OCI-M1 (cell line): ENCODE data around the gene SLN.
A peak's percentile ranks its signal among the peaks of the same experiment; 100 is the strongest.
"Not testable (repeated sequence)": the region's sequence is repeated elsewhere in the genome, so short reads cannot be mapped to it uniquely, and the experiment has no call there.

Source experiments
- DNase-seq: peaks from one replicate; lab custom pipeline; 2025; lab: John Stamatoyannopoulos, UW

Gene SLN

GRCh38 chr11:107711861-107712755 lies at the start of gene SLN:
TSS of gene SLN (minus strand) at chr11:107712056.
- DNase-seq: no peak

GRCh38 chr11:107758719-107759355 lies 47.0 kb upstream of the SLN start:
- DNase-seq: not testable (repeated sequence)

- DNase-seq: peak; percentile 0
These were observed 45.8 kb upstream of the SLN start for GRCh38 chr11:107757661-107758060.

DNA sequence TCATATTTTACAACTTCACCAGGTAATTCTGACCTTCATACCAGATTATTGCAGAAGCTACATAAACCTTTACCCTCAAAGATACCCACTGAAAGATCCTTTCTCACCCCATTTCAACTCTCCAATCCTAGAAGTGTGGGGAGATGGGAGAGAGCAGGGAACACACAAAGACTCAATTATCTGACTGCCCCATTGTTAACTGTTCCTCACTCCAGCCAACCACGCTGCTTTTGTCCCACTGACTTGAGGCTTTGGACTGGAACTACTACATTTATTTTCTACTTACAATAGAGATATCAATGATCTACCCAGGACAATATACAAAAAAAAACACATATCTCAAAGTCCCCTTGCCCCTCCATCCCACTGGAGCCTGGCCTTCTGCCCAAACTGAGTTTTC lies 44.7 kb upstream of the SLN start:
- DNase-seq: no peak

DNA sequence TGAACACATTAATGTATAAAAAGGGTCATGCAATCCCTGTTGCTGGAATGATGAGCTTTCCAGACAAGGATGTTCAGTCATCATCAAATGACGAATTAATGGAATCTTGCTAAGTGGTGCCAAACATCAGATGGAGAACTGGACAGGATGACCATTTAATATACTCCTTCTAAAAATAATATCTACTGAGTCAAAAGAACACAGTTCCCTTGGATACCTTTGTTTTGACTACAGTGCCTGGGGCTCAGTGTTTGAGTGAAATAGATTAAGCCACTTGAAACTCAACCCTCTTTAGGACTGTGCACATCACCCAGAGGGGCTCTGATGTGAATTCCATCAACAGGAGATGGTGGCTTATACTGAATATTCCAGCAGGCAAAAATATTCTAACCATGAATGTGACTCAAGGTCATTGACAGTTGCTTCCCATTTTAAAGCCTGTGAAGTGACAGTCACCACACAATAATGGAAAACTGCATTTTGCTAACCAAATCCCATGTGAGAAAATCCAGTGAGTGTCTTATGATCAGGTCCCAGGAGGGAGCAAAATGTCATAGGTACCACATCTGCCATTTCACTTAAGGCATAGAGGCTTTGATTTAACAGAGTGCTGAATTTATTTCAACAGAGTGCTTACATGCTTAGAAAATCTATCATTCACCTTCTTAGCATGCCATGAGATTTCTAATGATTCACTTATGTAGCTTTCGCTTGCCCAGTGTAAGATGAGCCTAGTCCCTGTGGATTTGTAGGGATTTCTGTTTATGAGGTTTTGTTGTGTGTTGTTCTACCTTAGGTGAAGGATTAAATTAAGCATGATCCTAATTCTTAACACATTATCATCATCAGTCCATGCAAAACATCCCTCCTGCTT lies 41.3 kb upstream of the SLN start:
- no peak for DNase-seq

GRCh38 chr11:107752508-107752907 lies 40.7 kb upstream of the SLN start:
- DNase-seq: no peak

- DNase-seq: no peak
These were observed 39.2 kb upstream of the SLN start for GRCh38 chr11:107751082-107751481.

GRCh38 chr11:107750313-107750712 lies 38.5 kb upstream of the SLN start:
- DNase-seq: no peak

- DNase-seq: no peak
These were observed 35.8 kb upstream of the SLN start for GRCh38 chr11:107747622-107748021.

GRCh38 chr11:107744736-107745135 lies 32.9 kb upstream of the SLN start:
- DNase-seq: no peak

GRCh38 chr11:107743191-107743590 lies 31.3 kb upstream of the SLN start:
- no peak for DNase-seq

DNA sequence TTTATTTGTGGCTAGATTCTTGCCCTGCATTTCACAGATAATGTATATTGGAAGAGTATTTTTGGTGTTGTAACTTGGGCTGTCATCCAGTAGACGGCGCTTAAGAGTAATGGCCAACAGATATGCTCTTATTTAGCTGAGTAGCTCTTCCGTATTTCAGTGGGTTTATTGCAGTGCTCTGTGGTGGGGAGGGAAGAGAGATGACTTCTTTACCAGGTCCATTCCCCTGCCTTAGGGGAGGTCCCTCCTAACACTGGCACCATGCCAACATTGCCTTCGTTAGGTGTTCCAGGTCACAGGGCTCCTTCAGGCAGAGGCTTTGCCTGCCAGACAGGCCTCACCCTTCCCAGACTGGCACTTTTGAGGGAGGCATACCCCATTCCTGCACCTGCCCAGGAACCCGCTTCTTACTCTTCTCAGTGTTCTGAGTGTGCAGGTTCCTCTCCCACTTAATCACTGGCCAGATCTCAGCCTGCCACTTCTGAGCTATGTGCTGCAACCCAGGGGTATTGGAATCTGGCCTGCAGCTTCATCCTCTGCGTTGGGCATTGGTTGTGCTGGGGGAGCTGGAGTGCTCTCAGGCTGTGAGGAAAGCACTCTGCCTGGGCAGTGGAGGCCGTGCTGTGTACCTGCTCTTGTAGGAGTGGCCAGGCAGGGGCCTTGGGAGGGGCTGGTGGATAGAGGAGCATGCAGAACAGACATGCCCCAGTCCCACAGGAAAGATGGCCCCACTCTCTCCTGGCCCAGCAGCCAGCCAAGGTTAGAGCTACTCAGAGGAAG lies 29.4 kb upstream of the SLN start:
- peak; percentile 59 for DNase-seq

GRCh38 chr11:107740271-107740670 lies 28.4 kb upstream of the SLN start:
- no peak for DNase-seq

DNA sequence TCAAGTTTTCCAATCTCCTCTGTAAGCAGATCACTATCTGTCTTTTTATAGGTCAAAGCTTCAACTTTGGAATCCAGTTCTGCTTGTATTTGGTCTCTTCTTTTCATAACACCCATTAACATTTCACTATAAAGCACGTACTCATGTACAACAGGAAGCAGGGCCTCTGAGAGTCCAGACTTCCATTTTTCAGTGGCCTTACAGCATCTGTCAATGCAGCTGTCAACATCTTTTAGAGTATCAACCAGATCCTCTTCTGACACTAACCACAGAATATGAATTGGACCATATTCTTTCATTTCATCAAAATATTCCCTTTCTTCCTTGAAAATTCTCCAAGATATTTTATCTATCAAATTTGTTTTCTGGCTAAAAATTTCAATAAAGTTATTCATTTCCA lies 24.7 kb upstream of the SLN start:
- no peak for DNase-seq

DNA sequence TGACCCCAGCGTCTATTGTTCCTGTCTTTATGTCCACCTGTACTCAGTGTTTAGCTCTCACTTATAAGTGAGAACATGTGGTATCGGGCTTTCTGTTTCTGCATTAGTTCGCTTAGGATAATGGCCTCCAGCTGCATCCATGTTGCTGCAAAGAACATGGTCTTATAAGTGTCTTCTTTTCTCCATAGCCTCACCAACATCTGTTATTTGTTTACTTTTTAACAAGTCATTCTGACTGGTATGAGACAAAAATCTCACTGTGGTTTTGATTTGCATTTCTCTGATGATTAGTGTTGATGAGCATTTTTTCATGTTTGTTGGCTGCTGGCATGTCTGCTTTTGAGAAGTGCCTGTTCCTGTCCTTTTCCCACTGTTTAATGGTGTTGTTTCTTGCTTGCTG lies 21.7 kb upstream of the SLN start:
- DNase-seq: no peak

GRCh38 chr11:107732689-107733051 lies 20.8 kb upstream of the SLN start:
- no peak for DNase-seq

DNA sequence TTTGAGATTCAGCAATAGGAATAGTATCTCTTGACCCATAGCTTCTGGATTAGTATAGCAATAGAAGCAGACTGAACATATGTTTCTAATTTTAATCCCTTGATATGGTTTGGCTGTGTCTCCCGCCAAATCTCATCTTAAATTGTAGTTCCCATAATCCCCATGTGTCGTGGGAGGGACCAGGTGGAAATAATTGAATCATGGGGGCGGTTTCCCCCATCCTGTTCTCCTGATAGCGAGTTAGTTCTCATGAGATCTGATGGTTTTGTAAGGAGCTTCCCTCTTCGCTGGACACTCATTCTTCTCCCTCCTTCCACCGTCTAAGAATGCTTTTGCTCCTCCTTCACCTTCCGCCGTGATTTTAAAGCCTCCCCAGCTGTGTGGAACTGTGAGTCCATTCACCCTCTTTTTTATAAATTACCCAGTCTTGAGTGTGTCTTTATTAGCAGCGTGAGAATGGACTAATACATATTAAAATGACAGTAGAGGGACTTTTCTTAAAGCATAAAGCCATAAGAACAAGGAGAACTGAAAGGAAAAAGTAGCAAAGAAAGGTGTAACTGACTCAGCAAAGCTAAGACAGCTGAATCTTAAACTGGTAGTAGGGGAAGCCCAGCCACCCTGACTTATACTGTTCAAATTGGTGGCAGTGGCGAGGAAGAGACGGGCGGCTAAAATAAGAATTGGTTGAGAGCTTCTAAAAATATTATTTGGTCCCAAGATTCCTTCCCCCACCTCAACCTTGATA lies 20.3 kb upstream of the SLN start:
- DNase-seq: no peak

GRCh38 chr11:107722662-107723061 lies 10.8 kb upstream of the SLN start:
- no peak for DNase-seq

DNA sequence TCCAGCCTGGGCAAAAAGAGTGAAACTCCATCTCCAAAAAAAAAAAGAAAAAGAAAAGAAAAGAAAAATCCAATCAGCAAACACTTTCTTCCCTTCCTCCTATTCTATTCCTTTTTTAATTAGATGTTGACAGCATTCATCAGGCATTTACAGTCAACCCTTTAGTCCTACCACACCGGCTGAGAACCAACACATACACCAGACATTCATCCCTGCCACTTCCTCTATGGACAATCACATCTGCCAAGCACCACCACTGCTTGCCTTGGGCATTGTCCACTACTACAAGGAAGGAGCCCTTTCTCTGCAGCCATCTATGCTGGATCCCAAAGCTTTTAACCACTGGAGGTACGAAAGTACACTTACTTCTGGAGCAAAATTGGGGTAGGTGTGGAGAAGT lies 9.4 kb upstream of the SLN start:
- DNase-seq: no peak

DNA sequence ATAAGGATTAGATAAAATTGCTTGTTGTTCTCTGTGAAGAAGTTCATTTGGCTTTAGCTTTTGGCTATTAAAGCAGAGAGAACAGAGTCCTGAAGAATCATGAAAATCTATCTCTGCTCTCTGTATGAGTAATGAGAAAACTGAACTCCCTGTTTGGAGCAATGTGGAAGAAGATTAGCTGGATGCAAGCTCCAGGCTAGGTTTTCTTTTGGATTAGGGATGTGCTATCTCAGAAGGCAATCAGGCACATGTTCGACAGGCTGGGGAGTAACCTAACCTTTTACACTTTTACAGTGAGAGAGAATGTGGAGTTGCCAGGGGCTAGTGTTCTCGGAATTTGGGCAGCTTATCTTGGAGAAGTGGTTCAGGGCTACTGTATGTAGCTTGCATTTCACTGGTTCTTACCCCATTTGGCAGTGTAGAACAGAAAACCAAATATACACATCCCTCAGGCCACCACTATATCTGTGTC lies 8.5 kb upstream of the SLN start:
- DNase-seq: no peak
